HG03442 (cell line): Measurements from ENCODE around the gene PLPP2.

Experiments
- ATAC-seq: cut with Tn5 transposase; IDR thresholded peaks from one replicate; pipeline ENCODE4 v1.9.1; 2021; ENCODE audit warnings: mild to moderate bottlenecking, moderate library complexity; ENCODE audit not compliant: unreplicated experiment

The PLPP2 gene

DNA sequence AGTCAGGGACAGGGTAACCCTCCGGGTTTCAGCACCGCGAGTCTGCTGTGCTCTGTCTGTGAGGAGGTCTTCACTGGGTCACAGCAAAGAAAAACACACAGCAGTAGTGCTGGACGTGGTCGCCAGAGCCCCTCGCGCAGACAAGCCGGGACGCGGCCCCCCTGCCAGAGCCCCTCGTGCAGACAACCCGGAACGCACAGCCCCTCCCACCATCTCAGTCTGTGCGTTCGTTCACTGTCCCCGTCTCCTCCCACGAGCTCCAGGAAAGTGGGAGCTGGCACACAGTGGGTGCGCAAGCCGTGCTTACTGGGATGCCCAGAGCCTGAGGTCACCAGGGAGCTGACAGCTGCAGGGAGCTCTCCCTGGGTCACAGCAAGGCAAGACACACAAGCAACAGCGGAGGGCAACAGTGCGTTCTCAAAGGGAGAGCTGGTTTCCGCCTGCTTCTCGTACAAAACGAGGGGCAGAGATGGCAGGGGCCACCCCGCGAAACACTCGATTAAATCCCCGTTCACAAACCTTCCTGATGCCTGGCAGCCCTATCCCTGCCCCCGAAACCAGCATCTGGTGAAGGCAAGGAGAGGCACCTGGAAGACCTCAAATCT is 3.2 kb upstream of the PLPP2 start:
- no peak for ATAC-seq

DNA sequence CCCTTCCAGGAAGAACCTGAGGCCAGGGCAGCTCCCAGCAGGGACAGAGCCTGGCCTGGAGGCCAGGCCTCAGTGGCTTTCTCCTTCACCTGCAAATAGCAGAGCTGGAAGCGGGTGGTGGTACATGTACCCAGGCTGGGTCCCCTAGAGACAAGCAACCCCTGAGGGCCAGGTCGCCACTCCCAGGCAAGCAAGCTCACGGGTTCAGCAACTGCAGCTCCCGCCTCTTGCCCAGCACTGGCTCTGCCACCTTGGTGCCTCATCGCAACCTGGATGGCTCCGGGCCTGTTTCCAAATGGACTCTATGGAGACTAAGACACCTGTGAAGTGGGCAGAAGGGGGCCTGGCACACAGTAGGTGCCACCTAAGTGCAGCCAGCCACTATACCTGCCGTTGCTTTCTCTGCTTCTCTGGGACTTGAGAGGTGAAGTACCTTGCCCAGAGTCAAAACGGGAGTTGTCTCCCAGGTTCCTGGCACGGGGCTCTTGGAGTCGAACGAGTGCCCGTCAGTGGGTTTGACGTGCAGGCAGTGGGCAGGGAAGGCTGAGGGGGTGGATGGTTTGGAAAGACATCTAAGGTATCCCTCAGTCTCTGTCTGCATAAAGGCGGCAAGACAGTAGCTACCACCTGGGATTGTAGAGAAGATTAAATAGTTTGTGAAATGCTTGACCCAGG is 2.4 kb upstream of the PLPP2 start:
- ATAC-seq: no peak

DNA sequence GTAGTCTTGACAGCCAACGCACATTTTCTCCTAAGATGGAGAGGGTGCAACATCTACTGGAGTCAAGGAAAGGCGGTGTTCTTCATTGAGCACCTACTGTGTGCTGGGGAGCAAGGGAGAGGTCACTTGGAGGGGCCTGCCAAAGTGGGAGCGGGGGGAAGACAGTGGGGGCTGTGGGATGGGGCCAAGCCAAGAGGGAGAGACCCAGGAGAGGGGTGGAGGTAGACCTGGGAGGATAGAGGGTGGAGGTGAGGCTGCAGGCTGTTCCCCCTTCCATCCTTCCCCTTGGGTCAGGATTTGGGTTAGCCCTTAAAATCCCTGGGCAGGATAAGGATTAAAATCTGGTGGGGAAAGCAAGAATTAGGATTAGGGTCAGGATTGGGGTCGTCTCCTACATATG is 1.7 kb upstream of the PLPP2 start:
- no peak for ATAC-seq

DNA sequence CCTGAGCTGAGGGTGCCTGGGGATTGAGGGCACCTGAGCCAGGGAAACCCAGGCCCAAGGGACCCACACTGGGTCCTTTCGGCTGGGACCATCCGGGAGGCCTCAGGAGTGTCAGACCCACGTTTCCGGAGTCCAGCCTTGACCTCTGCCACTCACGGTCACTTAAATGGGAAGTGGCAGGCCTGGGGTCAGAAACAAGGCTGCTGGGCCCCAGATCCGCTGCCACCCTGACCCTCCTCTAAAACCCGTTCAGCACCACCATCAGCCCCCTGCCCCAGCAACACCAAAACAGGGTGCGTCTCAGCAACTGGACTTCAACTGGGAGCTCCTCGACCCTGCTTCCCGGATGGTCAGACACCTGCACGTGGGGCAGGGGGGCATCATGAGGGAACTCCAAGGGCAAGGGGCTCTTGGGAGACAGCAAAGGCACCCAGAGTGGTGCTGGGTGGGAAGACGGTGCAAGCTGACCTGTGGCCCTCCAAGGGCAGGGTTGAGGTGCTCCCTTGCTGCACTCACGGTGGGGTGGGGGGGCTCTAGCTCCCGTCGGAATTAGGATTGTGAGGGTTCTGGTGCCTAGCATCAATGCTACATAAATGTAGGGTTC is 1.2 kb upstream of the PLPP2 start:
- no peak for ATAC-seq

DNA sequence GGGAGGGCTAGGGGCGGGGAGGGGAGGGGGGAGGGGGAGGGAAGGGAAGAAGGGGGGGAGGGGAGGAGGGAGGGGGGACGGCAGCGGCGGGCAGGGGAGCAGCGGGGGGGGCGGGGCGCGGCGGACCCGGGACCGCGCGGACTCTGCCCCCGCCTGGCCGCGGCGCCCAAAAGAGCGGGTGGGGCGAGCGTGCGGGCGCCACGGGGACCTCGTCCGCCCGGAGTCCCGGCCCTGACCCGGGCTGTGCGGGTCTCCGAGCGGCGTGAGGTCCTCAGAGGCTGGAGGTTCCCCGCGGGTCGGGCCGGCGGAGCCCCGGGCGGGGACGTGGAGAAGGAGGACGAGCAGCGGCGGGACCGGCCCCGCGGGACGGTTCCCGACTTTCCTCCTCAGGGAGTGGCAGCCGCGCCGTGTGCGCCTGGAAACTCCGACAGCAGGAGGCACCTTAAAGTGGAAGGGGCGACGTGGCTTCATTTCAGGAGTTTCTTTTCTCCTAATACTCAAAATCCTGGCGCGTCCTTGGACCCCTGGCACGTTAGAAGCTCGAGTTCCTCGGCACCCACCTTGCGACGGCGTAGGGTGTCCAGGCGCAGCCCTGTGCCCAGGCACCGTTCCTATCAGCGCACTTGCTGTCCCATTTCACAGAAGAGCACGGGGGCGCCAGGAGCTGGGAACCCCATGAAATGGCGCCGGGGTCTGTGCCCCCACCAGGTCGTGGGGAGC is 518 bp upstream of the PLPP2 start:
- ATAC-seq: no peak

DNA sequence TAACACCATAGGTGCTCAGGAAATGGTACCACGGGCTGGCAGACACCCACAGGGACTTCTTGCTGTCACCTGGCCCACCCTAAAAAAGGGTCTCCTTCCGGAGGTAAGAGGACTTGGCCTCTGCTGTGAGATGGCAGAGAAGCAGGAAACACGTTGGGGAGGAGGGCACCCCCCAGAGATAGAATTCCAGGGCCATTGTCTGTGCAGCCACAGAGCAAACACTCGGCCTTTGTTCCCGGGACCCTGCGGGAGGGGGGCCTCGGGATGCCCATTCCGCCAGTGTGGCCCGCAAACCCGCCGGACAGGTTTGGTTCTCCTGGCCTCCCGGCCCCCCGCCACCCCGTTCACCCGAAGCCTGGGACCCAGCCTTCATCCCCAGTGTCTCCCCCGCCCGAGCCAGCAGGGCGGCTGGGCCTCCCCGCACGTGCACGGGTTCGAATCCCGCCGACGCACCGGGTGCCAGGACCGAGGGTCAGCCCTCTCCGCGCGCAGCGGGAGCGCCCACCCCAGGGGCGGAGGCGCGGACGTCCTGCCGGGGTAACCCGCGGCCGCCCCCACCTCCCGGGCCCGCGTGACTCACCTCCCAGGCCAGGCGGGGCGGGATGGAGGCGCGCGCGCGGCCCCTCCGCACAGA is 714 bp downstream of the PLPP2 start:
- no peak for ATAC-seq

- no peak for ATAC-seq
These were observed 1.4 kb downstream of the PLPP2 start for GRCh38 chr19:289651-290371.

DNA sequence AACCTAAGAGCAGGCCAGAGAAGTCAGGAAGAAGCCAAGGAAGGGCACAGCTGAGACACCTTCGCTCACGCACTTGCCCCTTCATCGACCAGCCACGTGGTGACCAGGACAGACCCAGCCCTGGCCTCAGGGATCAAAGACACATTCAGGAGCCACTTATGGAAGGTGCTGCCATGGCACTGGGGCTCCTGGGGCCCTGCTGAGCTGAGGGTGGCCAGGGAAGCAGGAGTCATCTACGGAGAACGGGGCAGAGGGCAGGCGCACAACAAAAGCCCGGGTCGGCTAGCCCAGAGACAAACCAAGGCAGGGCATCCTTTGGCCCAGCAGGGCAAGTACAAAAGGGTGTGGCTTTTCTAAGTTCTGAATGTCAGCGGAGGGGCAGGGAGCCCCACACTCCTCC is 2.3 kb downstream of the PLPP2 start:
- no peak for ATAC-seq

DNA sequence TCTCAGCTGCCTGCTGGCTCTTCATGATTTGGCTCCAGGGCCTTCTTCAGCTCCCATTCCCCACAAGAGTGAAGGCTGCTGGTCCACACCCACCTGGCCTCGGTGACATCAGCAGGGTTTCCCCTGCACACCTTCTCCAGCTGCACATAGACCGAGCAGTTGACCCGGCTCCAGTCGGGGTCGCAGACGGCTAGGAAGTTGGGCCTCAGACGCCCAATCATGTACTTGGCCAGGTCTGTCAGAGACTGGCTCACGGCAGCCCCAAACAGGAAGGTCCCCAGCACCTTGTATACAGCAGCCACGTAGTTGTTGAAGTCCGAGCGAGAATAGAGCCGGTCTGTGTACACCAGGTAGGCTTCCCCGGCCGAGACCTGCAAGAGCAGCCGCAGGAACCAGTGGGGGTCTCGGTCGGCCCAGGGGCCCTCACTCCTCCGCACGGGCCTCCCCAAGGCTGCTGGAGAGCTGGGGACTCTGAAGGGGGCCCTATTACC is 3.8 kb downstream of the PLPP2 start:
- ATAC-seq: no peak

DNA sequence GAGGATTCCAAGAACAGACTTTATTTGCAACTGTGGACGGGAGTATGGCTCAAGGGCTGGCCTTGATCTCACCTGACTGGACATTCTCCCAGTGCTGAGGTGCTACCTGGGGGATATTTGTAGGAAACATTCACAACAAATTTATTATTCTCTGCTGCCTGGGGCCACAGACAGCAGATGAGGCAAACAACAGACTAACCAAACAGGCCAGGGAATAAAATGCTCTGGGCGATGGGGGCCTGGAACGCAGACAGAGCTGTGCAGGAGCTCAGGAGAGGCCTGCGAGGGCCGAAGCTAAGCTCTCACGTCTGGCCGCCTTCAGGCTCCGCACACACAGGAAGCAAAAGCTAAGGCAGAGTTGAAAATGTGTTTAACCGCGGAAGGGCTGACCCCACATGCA is 7.8 kb downstream of the PLPP2 start:
- no peak for ATAC-seq

- ATAC-seq: no peak
These were observed 8.7 kb downstream of the PLPP2 start for GRCh38 chr19:282501-282900.

DNA sequence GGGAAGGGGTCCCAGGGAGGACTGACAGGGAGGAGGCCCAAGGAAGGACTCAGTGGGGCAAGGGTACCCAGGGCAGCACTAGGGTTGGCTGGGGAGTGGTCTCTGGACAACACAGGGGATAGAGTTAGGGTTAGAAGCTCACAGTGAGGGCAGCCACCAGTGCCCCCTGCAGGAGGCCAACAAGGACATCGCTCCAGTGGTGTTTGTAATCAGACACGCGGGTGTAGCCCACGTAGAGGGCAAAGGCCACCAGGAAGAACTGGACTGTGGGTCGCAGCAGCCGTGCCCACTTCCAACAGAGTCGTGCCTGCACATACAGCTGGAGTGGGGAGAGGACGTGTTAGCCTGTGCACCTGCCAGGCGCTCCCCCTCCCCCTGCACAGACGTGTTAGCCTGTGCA is 9.2 kb downstream of the PLPP2 start:
- ATAC-seq: no peak

DNA sequence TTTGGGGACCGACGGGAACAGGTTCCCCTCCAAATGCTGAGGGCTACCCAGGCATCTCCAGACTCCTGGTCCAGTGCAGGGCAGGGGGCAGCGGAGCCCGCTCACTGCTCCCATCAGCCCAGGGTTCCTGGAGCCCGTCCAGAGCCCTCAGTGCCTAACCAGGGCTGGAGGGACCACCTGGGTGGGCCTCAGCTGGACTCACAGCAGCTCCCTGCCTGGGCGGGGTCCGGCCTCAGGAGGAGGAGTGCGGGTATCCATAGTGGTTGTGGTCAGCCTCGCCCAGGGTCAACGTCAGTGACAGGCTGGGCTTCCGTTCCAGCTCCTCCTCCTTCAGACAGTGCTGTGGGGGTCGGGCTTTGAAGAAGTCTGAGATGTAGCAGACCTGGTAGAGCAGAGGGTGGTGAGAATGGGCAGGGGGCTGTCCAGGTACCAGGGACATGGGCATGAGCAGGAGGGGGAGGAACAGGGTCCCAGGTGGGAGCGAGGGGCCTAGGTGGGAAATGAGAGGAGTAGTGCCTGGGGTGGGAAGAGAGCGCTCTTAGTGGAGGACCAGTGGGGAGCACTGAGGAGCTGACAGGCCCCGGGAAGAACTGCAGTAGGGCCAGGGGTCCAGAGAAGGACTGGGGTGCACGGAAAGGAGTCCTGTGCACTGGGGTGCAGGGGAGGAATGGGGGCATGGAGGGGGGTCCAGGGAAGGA is 9.9 kb downstream of the PLPP2 start:
- no peak for ATAC-seq

- no peak for ATAC-seq
These were observed 10.6 kb downstream of the PLPP2 start for GRCh38 chr19:280541-281009.

DNA sequence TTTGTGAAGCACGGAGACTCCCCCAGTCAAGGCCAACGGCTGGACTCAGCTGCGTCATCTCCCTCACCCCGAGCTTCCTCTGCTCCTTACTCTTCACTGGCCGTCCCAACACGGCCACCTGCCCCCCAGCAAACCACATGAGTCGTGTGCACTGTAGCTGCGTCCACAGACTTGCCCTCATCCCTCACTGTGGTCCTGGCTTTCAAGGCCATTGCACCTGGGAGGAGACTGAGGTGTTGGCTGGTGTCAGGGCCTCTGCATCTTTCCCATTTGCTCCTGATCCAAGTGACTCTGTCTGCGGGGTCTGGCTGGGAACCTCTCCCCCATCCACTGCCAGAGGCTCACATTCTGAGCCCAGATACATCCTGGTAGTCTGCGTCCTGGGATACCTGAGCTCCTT is 11.5 kb downstream of the PLPP2 start:
- ATAC-seq: no peak

- no peak for ATAC-seq
These were observed 12.0 kb downstream of the PLPP2 start for GRCh38 chr19:279231-279630.

- no peak for ATAC-seq
These were observed 13.5 kb downstream of the PLPP2 start for GRCh38 chr19:277581-278165.

DNA sequence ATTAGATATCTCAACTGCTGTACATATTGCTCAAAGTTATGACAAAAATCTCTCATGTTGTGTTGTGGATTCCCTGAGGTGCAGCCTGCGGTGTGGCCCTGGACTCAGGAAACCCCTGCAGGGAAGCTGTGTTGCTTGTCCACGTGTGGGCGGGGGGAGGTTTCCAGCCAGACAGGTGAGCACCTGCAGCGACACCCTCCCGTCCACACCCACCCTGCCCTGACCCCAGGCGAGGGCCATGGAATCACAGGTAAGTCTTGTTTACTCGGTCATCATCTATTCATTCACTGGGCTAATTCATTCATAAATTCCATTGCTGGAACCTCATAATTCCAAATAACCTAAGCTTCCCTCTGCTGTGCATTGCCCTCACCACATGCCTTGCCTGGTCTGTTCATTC is 14.1 kb downstream of the PLPP2 start:
- ATAC-seq: no peak

- ATAC-seq: no peak
These were observed 15.1 kb downstream of the PLPP2 start for GRCh38 chr19:275958-276646.
